ENCODE measurements around the gene MRPL43.

DNA sequence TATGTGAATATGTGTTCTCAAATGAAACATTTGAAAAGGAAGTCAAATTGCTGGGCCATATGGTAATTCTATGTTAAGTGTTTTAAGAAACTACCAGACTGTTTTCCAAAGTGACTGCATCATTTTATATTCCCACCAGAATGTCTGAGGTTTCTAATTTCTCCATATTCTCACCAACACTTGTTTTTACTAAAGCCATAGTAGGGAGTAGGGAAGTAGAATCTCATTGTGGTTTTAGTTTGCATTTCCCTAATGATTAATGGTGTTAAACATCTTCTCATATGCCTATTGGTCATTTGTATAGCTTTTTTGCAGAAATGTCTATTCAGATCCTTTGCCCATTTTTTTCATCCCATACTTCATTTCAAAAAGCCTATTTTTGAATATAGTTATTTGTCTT lies 27.0 kb downstream of the MRPL43 start:
- TF ChIP-seq, protein P1, sequence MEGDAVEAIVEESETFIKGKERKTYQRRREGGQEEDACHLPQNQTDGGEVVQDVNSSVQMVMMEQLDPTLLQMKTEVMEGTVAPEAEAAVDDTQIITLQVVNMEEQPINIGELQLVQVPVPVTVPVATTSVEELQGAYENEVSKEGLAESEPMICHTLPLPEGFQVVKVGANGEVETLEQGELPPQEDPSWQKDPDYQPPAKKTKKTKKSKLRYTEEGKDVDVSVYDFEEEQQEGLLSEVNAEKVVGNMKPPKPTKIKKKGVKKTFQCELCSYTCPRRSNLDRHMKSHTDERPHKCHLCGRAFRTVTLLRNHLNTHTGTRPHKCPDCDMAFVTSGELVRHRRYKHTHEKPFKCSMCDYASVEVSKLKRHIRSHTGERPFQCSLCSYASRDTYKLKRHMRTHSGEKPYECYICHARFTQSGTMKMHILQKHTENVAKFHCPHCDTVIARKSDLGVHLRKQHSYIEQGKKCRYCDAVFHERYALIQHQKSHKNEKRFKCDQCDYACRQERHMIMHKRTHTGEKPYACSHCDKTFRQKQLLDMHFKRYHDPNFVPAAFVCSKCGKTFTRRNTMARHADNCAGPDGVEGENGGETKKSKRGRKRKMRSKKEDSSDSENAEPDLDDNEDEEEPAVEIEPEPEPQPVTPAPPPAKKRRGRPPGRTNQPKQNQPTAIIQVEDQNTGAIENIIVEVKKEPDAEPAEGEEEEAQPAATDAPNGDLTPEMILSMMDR (IDR thresholded peaks at IDR 0.05), result no peak
- TF ChIP-seq, protein P2, sequence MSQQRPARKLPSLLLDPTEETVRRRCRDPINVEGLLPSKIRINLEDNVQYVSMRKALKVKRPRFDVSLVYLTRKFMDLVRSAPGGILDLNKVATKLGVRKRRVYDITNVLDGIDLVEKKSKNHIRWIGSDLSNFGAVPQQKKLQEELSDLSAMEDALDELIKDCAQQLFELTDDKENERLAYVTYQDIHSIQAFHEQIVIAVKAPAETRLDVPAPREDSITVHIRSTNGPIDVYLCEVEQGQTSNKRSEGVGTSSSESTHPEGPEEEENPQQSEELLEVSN (IDR thresholded peaks at IDR 0.05; ENCODE audit: borderline replicate concordance, low read depth), result no peak
- TF ChIP-seq FOSL2 (IDR thresholded peaks at IDR 0.05) (no peak), FOSL2 (CRISPR knock-in tag; IDR thresholded peaks at IDR 0.05) (no peak), RARB (CRISPR knock-in tag; IDR thresholded peaks at IDR 0.05) (no peak)
- TF ChIP-seq, protein P3, sequence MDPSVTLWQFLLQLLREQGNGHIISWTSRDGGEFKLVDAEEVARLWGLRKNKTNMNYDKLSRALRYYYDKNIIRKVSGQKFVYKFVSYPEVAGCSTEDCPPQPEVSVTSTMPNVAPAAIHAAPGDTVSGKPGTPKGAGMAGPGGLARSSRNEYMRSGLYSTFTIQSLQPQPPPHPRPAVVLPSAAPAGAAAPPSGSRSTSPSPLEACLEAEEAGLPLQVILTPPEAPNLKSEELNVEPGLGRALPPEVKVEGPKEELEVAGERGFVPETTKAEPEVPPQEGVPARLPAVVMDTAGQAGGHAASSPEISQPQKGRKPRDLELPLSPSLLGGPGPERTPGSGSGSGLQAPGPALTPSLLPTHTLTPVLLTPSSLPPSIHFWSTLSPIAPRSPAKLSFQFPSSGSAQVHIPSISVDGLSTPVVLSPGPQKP (IDR thresholded peaks at IDR 0.05; ENCODE audit: low read depth, low read length), result no peak
- TF ChIP-seq, protein P4, sequence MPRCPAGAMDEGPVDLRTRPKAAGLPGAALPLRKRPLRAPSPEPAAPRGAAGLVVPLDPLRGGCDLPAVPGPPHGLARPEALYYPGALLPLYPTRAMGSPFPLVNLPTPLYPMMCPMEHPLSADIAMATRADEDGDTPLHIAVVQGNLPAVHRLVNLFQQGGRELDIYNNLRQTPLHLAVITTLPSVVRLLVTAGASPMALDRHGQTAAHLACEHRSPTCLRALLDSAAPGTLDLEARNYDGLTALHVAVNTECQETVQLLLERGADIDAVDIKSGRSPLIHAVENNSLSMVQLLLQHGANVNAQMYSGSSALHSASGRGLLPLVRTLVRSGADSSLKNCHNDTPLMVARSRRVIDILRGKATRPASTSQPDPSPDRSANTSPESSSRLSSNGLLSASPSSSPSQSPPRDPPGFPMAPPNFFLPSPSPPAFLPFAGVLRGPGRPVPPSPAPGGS (IDR thresholded peaks at IDR 0.05), result no peak

All from A549 (cell line).